GM04503 (cell line): ENCODE measurements around the gene SGCA.

Source experiments
- DNase-seq: peaks from one replicate; pipeline ENCODE4 v3.0.0-alpha.2; 2012; ENCODE audit warnings: low read depth

Gene SGCA

DNA sequence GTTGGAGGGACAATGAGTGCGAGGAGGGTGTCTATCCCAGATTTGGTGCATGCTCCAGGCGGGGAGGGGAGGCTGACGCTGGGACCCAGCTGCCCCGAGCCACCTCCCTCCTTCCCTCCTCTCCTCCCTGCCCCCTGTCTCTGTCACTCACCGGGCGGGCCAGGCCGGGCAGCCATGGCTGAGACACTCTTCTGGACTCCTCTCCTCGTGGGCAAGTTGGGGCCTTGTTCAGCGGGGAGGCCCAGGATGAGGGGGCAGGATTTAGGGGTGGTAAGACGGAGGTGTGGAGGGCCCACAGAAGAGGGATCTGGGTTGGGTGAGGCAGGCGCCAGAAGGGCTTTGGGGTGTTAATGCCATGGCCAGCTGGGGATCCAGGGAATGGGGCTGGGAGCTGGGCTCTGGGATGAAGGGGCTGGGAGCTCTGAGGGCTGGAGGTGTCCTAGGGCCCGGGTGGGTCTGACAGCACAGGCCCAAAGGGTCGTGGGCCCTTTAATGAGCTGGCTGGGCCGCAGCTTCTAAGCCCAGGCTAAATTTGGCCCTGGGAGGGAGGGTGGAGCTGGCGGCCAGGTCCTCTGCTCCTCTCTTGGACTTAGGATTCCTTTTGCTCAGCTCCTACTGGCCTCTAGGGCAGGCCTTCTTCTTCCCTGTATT is at the start of gene SGCA:
SGCA (plus strand) TSS at position 139 of the 651 bp plus-strand sequence; CDS start at position 175, 36 bp downstream.
- no peak for DNase-seq

GRCh38 chr17:50117202-50118051 is 48.4 kb upstream of the SGCA start:
- no peak for DNase-seq

DNA sequence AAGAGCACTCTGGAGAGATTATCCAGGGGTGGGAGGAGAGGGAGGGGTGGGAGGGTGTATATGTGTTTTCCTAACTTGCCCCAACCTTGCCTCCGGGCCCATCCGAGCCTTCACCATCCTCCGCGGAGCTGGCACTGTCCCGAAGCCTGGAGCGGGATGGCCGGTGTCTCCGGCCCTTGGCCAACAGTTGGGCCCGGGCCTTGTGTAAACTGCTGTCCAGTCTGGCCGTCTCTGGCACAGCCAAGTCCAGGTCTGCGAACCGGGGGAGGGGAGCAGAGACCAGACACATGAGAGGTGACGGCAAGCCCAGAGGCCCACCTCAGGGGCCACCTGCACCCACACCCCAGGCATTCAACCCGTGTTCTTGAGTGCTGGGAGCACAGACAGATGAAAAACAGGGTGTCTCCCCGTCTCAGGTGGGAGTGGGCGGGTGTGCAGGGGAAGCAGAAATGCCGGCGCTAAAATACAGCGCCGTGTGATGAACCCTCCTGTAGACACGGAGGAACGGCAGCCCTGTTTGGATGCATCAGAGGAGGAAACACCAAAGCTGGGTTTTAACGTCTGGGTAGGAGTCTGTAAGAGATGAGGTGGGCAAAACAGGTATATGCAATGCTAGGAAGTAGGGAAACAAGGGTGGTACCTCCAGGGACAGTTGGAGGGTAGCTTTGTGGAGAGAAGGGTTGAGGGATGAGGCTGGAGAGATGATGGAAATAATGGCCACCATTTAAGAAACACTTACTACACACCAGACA is 47.6 kb upstream of the SGCA start:
- DNase-seq = no peak

DNA sequence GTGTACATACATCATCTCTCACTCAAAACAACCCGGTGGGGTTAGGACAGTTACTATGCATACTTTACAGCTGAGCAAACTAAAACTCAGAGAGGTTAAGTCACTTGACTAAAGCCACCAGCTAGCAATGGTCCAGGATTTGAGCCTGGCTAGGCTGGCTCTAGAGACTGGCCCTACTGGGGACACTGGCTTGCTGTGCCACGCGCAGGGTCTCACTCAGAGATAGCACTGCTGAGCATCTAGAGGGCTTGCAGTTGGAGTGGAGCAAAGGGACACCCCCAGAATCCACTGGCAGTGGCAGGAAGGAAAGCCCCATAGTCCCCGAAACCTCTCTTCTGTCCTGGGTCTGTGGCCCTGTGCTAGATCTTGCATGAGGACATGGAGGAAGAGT is 47.0 kb upstream of the SGCA start:
- no peak for DNase-seq

DNA sequence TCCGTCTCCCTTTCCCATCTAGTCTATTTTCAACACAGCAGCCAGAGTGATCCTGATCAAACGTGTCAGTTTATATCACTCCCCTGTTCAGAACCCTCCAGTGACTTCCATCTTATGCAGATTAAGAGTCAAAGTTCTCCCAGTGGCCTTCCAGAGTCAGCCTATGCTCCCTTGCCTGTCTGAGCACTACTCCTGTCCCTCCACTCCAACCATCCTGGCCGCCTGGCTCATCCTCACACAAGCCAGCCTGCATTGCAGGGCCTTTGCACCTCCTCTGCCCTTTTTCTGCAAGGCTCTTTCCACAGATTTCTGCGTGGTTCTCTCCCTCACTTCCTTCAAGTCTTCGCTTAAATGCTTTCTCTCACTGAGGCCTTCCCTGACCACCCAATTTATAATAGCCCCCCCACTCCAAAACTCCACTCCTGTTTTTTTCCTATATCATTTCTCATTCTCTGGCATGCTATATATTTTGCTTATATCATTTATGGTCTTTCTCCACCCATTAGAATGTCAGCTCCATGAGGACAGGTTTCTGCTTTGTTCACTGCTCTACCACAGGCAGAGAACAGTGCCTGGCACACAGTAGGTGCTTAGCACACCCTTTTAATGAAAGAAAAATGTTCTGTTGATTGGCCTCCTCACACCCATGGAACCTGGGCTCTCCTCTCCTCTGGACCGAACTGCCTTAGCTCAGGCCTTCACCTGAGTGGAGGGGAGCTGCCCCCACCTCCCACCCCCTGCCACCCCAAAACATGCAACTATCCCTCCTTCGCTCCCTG is 45.1 kb upstream of the SGCA start:
- DNase-seq = no peak

DNA sequence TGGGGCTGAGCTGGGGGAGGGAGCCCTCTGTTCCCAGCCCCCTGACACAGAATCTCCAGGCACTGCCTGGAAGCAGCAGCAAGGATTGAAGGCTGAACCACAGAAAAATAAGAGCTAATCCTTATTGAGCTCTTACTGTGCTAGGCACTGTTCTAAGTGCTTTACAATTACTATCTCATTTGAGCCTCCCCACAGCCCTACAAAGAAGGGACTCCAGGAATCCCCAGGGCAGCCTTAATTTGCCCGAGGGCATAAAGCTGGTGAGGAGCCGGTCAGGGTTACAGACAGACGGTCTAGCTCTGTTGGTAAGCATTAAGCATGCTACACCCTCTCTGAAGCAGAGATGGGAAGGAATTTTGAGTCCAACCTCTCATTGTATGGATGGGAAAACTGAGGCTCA is 42.9 kb upstream of the SGCA start:
- DNase-seq = no peak

GRCh38 chr17:50123649-50124349 is 42.0 kb upstream of the SGCA start:
- DNase-seq = no peak

DNA sequence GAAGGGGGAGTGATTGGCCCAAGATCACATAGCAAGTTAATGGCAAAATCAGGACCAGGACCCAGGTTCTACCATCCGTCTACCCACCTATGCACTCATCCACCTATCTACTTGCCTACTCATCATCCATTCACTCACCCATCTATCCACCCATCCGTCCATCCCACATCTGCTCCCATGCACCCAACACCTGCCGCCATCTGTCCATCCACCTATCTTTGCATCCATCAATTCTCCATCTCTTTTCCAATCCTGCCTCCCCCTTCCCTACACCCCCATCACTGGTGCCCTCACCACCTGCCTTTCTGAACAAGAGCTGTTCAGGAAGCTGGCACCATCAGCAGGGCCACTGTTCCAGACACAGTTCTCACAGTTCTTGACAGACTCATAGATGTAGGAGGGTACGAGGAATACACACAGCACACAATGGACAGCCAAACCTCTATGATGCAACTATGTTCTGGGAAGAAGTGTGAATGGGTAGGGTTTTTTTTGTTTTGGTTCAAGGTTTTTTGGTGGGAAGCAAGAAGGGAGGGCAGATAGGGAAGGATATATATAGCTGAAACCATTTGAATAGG is 40.3 kb upstream of the SGCA start:
- no peak for DNase-seq

- DNase-seq = no peak
These were observed 38.0 kb upstream of the SGCA start for GRCh38 chr17:50127697-50128361.

- no peak for DNase-seq
These were observed 37.1 kb upstream of the SGCA start for GRCh38 chr17:50128441-50129352.

DNA sequence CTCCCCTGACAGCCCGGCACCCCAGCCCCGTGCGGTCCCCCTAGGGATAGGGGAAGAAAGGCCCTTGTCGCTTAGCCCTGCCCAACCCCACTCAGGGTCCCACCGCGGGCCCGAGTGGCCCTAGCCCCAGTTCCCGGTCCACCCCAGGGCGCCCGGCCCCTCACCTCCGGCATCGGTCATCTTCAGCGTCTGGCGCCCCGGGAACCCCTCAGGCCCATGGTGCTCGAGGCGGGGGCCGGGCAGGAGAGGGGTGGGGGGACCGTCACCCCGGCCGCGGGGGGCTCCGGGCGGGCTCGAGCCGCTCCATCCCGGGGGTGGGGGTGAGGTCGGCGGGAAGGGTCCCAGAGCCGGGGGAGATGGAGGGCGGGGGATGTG is 36.5 kb upstream of the SGCA start:
- DNase-seq = no peak

GRCh38 chr17:50129728-50130558 is 35.9 kb upstream of the SGCA start, which contains the start of gene SAMD14:
TSS of gene SAMD14 (minus strand) at chr17:50130160. CDS start at chr17:50124959, 5,201 bp downstream.
- DNase-seq = no peak

DNA sequence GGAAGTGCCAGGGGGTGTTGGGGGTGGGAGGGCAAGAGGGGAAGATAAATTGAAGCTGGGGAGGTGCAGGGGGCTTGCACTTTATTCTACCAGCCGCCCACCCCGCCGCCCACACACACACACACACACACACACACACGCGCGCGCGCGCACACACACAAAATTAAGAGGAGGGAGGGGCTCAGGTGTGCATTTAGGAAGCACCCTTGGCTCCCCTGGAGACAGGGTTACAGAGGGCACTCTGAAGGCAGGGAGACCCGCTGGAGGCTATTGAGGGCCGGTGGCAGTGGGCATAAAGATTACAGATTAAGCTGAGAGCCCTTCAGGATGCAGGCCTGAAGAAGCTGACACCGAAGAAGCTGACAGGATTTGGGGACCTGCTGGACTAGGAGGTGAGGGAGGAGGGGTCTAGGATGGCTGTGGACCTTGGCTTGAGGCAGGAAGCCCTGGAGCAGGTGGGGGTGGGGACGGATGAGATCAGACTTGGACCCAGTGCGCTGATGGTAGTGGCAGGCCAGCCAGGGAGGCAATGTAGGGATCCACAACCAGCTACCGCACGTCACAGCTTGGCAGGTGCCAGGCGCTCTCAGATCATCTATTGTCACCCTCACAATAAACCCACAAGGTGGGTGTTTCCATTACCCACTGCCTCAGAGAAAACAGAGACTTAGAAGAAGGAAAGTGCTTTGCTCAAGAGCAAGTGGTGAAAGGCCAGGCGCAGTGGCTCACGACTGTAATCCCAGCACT is 35.1 kb upstream of the SGCA start:
- no peak for DNase-seq

DNA sequence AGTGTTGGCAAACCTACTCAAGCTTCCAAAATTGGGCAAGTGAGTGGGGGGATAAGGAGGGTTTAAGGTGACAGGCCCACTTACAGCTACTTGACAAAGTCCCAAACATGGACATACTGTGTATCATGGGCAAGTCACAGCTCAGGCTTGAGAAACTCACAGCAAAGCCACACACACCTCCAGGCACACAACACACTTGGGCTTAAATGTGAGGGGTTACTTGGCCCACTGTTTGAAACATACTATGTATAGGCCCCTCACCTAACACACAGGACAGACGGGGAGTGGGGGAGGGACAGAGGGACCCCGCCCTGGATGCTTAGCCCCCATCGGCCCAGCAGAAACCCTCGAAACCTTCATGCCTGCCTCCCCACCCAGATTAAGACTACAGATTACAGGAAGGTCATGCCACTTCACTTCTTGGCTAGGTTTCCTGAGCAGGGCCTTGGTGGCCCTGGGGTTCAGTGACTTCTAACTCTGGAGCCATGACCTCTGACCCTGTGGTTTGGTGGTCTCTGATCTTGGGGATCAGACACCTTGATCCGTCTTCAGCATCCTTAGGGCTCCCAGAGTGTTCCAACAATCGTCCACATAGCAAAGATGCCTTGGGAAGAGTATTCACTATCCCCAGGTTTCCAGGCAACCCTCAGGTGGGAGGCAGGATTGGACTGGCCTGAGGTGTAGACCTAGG is 33.6 kb upstream of the SGCA start:
- DNase-seq = no peak

DNA sequence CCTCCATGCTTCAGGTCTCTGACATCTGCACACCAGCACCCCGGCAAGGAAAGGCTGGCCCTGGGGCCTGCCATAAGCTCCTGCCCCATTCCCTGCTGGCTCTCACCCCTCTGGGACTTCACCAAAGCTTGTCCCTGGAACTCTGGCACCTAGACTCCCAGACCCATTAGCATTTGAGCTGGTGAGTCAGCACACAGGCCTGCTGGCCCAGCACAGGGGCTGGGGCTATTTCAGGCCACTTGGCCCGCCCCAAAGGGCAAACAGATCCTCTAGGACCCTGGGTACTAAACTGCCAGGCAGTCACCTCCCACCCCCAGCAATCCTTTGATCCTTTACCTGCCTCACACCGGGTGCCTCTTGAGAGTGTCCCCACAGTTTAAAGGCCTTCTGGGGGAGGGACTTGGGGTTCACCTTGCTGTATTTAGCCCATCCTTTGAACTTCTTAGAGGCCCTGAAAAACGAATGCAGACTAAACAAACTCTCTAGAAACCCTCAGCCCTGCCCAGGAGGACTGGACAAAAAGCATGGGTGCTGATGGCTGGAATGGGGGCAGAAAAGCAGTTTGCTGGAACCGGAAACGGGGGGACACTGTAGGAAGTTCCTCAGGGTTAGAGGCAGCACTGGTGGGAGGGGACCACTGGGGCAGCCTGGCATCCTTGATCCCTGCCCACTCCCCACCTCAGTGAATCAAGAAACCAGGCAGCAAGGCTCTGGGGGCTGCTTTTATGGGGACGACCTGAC is 32.6 kb upstream of the SGCA start:
- DNase-seq = no peak

- no peak for DNase-seq
These were observed 32.1 kb upstream of the SGCA start for GRCh38 chr17:50133769-50134099.
